HG03139 (cell line): Measurements from ENCODE around the gene FRMD5.

Source experiments
- ATAC-seq: cut with Tn5 transposase; IDR thresholded peaks from one replicate; pipeline ENCODE4 v1.9.1; 2021; ENCODE audit not compliant: unreplicated experiment

Gene FRMD5

DNA sequence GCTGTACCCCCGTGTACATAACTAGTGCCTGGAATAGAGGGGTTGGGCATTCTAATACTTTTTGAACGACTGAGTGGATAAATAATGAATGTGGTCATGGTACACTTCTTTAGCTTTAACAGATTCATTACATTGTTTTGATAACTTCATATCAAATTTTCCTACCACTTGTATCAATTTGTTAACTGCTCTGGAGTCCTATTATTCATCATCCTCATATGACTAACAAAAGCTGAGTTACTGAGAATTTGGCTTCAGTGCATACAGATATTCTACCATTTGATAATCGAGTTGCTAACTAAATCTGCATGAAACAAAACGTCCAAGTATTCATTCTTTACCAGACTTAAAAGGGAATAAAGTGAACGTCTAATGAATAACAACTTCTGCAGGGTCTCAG lies 31.7 kb downstream of the FRMD5 start:
- ATAC-seq: no peak

DNA sequence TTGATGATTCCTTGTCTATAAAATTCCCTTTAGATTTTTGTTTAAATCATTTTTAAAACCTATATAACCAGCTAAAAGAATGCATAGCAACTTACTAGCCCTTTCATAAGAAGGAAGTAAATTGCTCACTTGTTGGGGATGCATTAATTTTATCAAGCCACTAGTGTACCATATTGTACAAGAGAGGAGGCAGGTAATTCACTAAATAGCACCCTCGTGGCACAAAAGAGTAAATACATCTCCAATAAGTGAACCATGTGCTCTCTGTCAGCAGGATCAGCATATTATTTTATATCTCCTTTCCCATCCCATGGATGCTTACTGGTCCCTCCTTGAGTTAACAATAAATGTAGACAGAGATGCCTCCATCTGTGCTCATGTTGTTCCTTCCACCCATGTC lies 34.3 kb downstream of the FRMD5 start:
- ATAC-seq: no peak

DNA sequence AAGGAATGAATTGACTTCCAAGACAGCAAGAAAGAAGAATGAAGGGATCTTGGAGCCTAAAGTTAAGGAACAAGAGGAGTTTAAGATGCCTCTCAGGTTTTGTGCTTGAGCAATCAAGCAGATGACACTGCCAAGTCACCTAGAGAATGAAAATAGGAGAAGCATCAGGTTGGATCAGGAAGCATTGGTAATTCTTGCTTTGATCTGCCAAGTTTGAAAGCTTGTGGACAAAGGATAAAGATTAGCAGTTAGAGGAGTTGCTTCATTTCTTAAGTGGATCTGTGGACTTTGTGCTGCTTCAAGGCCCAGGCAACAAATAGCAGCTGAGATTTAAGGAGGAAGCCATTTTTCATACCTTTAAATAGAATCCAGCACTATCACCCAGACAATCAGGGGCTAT lies 35.6 kb downstream of the FRMD5 start:
- no peak for ATAC-seq

DNA sequence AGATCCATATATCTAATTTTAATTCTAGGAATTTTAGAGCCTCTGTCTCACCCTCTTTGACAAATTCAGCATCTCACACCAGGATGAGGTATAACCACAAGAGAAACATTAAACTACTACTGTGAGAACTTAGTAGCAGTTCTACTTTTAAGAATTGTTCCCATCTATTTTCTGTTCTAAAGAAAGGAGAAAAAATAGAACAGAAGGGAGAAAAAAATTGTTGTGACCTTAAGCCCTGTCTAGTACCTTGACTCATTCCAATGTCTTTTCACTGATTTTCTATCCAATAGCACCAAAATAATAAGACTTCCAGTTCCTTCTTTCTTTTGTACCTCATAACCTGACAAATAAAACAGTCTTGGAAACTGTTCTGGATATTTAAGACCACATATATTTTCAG lies 37.0 kb downstream of the FRMD5 start:
- ATAC-seq: no peak

DNA sequence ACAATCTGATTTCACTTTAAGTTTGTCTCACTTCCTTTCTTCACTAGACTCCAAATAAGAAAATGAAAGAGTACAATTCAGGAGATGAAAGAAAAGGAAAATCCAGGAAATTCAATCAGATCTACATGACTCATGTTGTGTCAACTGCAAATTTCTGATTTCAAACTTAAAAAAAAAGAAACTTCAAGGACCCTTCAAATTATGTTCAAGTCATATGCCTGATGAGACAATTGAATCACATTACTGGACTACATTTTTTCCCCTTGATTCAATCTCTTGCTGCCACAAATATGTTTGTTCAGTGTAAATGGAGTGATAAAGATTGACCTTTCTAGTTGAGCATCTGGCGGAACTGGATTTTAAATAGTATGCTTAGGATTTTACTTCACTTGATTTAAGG lies 37.4 kb downstream of the FRMD5 start:
- no peak for ATAC-seq

DNA sequence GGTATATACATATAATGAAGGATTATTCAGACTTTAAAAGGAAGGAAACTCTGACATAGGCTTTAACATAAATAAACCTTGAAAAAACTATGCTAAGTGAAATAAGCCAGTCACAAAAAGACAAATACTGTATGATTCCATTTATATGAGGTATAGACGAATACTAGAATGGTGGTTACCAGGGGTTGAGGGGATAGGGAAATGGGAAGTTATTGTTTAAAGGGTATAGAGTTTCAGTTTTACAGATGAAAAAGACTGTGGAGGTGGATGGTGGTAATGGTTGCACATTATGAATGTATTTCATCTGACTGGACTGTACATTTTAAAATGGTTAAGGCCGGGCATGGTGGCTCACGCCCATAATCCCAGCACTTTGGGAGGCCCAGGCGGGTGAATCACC lies 41.7 kb downstream of the FRMD5 start:
- no peak for ATAC-seq

DNA sequence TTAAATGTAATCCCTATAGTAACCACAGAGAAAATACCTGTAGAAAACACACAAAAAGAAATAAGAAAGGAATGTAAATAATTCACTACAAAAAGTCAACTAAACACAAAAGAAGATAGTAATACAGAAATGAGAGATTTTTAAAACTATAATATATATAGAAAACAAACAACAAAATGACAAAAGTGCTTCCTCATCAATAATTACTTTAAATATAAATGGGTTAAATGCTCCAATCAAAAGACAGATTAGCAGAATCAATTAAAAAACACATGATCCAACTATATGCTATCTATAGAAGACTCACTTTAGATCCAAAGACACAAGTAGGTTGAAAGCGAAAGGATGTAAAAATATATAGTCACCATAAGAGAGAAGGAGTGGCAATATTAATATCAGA lies 45.8 kb downstream of the FRMD5 start:
- no peak for ATAC-seq

DNA sequence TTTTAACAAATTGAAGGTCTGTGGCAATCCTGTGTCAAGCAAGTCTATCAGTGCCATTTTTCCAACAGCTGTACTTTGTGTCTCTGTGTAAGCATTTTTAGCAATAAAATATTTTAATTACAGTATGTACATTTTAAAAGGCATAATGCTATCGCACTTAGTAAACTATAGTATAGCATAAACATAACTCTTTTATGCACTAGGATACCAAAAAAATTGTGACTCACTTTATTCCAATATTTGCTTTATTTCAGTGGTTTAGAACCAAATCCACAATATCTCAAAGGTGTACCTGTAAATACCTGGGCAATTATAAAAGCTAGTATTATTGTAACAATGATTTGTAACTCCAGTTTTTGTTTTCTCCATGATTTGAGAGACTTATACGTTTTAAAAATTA lies 46.5 kb downstream of the FRMD5 start:
- ATAC-seq: no peak

DNA sequence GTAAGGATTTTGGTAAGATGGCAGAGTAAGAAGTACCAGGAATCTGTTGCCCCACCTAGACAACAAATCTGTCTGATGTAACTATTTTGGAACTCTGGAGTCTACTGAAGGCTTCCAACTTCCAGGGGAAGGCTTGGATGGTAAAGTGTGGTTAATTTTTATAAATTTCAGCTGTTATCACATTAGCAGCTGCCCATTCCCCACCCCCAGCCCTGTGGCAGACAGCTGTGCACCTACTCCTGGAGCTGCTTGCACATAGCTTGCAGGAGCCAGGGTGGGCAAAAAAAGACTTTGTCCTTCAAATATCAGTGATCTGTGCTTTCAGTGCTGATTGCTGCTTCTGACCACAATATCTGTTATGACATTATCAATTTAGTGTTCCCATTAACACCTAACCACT lies 47.4 kb downstream of the FRMD5 start:
- ATAC-seq: no peak

DNA sequence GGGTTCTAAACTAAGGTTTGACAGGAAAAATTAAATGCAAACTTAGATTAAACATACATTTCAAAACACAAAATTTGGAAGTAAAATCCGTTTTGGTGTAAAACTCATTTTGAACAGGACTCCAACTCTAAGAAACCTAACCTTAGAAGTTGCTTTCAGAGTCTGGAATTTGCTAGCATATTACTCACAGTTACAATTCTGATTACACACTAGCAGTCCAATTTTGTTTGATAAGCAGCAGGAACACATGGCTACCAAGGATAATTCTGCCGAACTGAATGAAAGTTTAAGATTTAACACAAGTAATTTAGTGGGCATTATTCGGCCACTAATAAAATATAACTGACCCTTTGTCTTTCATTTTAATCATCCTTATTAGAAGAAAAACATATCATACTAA lies 49.6 kb downstream of the FRMD5 start:
- ATAC-seq: no peak

DNA sequence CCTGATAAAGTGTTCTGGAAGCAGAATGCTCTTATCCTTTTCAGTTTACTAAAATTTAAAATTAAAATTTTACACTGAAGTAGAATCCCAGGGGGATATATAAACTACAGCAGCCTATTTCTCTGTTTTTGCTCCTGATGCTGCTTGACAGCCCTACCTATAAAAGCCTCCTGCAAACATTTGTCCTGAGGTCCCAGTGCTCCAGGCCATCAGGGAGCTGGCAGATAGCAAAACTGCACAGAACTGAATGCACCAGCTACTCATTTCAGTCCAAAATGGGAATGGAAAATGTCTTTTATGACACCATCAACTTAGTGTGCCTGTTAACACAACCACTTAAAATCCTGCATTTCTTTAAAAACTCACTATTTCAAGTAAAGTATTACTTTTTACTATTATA lies 50.1 kb downstream of the FRMD5 start:
- no peak for ATAC-seq

DNA sequence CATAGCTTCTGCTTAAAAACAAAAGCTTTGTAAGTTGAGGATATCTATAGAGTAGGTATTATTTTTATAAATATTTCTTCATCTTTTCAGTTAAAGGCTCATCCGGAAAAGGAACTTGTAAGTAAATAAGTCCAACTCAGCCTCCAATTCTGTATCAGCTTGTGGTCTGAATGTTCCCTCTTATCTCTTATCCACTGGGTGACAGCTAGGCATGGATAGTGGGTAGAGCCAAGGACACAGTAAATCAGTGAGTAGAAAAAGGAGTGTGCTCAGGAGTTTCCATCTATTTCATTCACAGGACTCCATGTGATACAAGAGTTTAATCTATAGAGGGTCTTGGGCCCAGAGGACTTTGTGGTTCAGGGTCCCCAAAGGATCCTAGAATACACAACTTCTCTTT lies 50.9 kb downstream of the FRMD5 start:
- no peak for ATAC-seq

DNA sequence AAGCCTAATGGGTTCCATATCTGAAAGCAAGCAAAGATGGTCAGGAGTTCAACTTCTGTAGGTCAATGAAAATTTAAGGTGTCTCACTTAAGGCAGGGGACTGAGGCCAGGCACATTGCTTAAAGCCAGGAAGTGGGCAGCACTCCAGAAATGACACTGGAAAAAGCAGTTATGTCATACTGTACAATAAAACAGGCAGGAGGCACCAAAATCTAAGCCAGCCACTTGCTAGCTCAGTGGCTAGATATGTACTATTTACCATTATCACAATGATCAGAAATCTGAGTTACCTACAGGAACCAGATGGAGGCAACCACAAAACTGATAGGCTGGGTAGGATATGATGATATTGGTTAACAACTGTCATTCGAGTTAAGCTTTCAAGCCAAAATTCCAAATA lies 57.3 kb downstream of the FRMD5 start:
- no peak for ATAC-seq

DNA sequence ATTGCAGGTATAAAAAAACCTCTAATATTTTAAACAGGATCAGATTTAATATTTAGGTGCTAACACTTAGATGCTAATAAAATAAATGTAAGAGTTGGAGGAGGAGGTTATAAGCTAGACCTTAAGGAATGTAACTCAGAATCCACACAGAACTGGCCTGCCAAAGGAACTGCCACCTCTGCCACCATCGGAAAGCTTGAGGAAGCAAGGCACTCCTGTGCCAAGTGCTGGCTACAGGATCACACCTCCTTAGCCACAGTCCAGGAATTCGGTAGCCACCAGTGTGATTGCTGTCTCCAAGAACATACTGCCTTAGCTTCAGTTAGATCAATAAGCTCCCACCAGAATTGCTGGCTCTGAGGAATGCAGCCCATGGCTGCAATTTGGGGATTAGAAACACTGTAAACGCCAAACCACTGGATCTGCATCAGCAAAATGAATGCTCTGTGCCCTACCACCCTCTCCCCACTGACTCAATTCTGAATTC lies 58.0 kb downstream of the FRMD5 start:
- ATAC-seq: no peak

DNA sequence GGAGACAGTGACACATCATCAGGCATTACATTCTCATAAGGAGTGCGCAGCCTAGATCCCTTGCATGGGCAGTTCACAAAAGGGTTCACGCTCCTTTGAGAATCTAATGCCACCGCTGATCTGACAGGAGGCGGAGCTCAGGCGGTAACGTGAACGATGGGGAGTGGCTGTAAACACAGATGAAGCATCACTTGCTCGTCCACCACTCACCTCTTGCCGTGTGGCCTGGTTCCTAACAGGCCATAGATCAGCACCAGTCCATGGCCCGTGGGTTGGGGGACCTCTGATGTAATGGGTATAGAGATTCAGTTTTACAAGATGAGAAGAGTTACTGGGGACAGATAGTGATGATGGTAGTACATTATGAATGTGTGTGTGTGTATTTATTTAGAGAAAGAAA lies 63.0 kb downstream of the FRMD5 start:
- no peak for ATAC-seq

DNA sequence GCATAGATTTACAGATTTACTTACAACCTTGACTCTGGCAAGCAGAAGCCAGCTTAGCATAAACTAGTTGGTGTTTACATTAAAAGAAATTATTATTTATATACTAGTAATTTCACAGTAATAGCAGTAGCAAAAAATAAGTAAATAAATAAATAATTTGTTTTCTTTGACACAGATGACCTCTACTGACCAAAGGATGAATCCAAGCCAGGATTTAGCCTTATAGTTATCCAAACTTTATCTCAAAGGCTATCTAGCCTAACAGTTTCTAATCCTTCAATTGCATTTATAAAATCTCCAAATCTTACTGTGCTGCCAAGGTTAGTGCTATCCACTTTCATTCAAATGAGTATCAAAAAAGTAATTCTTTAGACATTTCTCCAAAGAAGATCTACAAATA lies 64.3 kb downstream of the FRMD5 start:
- ATAC-seq: no peak

DNA sequence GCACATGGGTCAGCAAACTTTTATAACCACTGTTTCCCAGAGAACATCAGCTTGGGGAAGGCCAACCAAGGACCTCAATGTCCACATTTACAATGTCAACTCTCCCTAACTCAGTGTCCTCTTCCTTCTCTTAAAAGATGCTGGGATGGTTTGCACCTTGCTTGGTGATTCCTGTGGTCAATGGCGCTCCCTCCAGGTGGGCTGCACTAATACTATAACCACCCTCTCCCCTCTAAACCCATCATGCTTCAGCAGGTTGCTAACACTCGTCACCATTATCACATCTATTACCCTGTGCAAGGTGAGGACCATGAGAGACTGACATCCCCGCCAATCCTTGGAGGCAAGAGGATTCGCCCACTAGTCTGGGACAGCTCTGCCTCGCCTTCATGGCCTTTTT lies 65.2 kb downstream of the FRMD5 start:
- ATAC-seq: no peak

DNA sequence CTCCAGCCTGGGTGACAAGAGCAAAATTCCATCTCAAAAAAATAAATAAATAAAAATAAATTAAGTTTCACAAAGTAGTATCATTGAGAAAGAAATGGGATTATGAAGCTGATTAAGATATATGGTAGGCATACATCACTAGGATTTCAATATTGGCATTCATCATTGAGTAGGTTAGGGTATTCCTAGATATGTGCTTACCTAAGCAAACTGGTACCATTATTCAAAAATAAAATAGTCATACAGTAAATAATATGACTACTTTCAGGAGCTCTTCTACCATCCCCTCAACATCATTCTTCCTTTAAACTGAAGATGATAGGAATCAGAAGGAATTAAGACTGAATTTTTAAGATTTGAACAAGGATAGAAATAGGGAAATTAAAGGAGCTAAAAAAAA lies 66.6 kb downstream of the FRMD5 start:
- ATAC-seq: no peak

DNA sequence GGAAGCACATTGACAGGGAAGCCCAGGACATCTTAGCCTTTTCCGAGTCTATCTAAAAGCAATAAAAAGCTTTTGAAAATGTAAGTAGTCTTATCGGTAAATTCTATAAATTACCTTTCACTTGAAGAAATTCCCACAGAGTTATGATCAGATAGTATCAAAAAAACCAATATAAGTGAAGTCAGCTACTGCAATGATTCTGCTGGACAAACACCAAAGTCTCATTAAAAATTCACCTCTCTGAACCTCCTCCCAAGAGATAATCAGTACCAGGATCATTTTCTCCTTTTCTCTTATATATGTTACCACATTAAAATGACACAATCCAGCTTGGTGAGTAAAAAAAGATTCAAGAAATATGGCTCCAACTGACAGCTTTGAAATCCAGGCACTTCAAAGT lies 69.2 kb downstream of the FRMD5 start:
- no peak for ATAC-seq

DNA sequence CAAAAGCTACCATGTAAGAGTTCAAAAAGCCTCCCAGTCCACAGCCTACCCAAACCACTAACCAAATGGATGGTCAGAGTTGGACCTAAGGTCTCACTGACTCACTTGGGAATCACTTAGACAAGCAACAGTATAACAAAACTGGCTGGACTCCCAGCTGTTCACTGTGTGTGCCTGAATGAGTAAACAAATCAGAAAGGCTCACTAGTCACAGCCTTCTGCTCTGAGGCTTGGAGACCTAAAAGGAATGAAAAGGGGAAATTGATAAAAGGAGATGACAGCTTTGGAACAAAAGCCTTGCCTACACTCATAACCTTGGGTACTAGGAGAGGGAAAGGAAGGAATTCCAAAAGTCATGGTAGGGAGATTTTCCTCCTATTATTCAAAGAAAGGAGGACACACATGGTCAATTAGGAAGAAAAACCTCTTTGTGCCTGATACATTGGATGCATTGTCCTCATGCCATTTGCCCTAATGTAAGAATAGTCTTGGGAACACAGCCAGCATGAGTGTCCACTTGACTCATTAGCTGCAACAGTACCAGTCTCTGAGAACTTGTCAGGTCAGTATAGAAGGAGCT lies 92.3 kb downstream of the FRMD5 start:
- no peak for ATAC-seq

DNA sequence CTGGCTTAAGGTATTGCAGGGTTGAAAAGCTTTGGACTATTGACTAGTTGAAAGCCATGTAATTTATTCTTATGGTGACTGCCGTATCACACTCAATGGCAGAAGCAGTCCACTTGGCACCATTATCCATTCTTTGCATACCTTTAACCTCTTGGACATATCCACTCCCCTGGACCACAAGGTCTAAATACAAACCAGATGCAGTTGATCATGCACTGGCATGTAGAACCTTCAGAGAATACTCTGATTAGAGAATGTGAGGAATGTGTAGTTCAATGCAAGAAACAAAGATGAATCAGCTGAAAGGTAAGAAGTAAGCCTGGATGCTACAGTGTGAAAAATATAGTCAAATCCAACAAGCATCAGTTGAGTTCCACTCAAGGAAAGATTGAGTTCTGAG lies 93.1 kb downstream of the FRMD5 start:
- ATAC-seq: no peak

DNA sequence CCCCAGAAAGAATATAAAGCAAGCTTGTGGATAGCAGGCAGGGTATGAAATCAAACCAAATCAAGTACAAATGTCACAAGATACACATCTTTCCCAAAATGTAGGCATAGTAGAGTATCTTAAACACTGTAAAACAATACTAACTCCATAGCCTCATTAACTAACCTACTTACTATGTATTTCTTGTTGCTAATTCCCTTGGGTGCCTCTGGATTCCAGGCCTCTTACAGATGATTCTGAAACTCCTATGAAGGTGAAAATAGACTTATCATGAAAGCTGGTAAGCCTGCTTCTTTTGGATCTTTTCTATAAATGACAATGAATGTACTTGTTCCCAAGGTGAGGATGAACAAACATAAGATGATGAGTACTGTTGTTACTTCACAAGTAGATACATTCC lies 93.8 kb downstream of the FRMD5 start:
- no peak for ATAC-seq

DNA sequence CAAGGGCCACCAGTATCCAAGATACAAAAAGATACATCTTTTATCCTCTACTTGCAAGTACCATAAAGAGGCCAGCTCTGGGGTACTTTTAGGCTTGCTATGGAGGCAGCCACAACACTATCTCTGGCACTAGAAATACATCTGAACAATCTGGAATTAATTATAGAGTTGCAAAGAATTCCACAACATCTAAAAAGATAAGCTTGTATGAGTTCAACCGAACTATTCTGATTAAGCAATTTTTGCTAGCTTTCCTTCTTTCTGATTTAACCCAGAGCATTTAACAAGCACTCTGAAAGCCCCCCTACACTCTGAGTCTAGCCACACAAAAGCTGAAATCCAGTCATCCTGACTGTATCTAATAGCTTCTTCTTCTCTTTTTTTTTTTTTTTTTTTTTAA lies 95.4 kb downstream of the FRMD5 start:
- no peak for ATAC-seq

DNA sequence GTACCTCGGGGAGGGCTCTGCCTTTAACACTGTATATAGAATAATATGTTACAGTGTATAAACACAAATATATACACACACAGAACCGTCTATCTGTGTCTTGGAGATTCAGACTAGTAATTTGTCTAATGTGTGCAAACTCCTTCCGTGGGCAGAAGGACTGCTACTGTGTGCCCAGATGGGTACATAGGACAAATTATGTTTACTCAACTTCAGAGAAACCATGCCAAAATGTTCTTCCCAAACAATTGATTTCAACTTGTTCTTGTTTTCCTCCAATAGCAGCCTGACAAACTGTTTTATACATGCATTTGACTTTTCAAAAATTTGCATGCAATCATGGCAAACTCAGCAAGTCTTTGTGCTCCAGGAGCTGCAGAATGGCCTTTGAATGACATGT lies 97.5 kb downstream of the FRMD5 start:
- no peak for ATAC-seq
